Measurements from ENCODE around the gene HIVEP3.

- TF ChIP-seq REST (IDR thresholded peaks at IDR 0.05; ENCODE audit: insufficient read depth in 1 of 2, low read depth in 2 of 2, low read length in 1 of 2), result no peak
- no peak for TF ChIP-seq TCF7L2 (IDR thresholded peaks at IDR 0.05; ENCODE audit: low read depth, low read length)
These were observed 308.4 kb downstream of the HIVEP3 start for GRCh38 chr1:41610361-41610760.

Measured in Panc1 (cell line).